ENCODE data around the gene STUM. TPM values are rescaled to one million over a fixed set of nuclear protein-coding genes. Genes with fewer than 3 reads are reported as not detected.

The STUM gene
- polyA plus RNA-seq, 1 of the 3 experiments (the other 2 are of a cell fraction), result not detected

DNA sequence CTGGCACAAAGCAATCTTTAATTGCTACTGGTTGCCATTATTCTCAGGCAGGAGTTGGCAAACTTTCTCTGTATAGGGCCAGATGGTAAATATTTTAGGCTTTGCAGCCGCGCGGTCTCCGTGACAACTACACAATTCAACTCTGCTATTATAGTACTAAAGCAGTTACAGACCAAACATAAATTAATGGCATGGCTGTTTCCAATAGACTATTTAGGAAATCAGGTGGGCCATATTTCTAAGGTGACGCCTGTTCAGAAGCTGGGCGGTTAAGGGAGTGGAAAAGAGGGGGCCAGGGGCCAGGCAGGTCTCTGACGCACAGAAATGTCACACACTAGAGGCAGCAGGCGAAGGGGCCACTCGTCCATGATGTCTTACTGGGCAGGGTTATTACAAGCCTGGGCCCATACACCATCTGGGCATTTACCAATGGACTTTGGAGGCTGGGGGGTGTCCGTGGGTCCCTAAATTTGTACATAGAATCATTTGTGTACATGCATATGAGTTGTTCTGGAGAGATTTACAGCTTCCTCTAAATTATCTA is 80.1 kb downstream of the STUM start:
- ChIA-PET POLR2A (no interaction called here), CTCF (interaction anchor here (1.0 to 2.7 kb wide), 2 partner anchors 199 to 204 kb away, joined by 4 to 11 read pairs; no protein-coding TSS in a partner anchor)
- no peaks in the 10 kb centered on the region for H3K27me3 ChIP-seq (ENCODE audit: insufficient read depth)
- no peak for DNase-seq
- no peak overlapping the region for H3K9ac ChIP-seq
- no peaks in the 10 kb centered on the region for H3F3A ChIP-seq (replicated peaks; ENCODE audit: insufficient read depth)
- TF ChIP-seq GABPA (IDR thresholded peaks at IDR 0.05; ENCODE audit: low read depth) (no peak), FOXM1 (IDR thresholded peaks at IDR 0.05; ENCODE audit: low read depth) (no peak), RXRA (IDR thresholded peaks at IDR 0.05; ENCODE audit: borderline replicate concordance, low read depth) (no peak), SIN3A (IDR thresholded peaks at IDR 0.05; ENCODE audit: borderline replicate concordance, low read depth, low read length) (no peak), MXI1 (IDR thresholded peaks at IDR 0.05; ENCODE audit: low read depth, low read length) (no peak), TCF12 (IDR thresholded peaks at IDR 0.05) (no peak), ELF1 (IDR thresholded peaks at IDR 0.05) (no peak), SMC3 (IDR thresholded peaks at IDR 0.05; ENCODE audit: low read depth, low read length) (no peak), GATA2 (CRISPR knock-in tag; IDR thresholded peaks at IDR 0.05) (no peak)
- TF ChIP-seq, protein P1, sequence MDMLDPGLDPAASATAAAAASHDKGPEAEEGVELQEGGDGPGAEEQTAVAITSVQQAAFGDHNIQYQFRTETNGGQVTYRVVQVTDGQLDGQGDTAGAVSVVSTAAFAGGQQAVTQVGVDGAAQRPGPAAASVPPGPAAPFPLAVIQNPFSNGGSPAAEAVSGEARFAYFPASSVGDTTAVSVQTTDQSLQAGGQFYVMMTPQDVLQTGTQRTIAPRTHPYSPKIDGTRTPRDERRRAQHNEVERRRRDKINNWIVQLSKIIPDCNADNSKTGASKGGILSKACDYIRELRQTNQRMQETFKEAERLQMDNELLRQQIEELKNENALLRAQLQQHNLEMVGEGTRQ (IDR thresholded peaks at IDR 0.05; ENCODE audit: borderline replicate concordance, low read depth, low read length), result no peak
- TF ChIP-seq, protein P2, sequence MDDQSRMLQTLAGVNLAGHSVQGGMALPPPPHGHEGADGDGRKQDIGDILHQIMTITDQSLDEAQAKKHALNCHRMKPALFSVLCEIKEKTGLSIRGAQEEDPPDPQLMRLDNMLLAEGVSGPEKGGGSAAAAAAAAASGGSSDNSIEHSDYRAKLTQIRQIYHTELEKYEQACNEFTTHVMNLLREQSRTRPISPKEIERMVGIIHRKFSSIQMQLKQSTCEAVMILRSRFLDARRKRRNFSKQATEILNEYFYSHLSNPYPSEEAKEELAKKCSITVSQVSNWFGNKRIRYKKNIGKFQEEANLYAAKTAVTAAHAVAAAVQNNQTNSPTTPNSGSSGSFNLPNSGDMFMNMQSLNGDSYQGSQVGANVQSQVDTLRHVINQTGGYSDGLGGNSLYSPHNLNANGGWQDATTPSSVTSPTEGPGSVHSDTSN (IDR thresholded peaks at IDR 0.05), result no peak
- TF ChIP-seq, protein P3, sequence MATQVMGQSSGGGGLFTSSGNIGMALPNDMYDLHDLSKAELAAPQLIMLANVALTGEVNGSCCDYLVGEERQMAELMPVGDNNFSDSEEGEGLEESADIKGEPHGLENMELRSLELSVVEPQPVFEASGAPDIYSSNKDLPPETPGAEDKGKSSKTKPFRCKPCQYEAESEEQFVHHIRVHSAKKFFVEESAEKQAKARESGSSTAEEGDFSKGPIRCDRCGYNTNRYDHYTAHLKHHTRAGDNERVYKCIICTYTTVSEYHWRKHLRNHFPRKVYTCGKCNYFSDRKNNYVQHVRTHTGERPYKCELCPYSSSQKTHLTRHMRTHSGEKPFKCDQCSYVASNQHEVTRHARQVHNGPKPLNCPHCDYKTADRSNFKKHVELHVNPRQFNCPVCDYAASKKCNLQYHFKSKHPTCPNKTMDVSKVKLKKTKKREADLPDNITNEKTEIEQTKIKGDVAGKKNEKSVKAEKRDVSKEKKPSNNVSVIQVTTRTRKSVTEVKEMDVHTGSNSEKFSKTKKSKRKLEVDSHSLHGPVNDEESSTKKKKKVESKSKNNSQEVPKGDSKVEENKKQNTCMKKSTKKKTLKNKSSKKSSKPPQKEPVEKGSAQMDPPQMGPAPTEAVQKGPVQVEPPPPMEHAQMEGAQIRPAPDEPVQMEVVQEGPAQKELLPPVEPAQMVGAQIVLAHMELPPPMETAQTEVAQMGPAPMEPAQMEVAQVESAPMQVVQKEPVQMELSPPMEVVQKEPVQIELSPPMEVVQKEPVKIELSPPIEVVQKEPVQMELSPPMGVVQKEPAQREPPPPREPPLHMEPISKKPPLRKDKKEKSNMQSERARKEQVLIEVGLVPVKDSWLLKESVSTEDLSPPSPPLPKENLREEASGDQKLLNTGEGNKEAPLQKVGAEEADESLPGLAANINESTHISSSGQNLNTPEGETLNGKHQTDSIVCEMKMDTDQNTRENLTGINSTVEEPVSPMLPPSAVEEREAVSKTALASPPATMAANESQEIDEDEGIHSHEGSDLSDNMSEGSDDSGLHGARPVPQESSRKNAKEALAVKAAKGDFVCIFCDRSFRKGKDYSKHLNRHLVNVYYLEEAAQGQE (IDR thresholded peaks at IDR 0.05; ENCODE audit: low read depth, low read length), result no peak
- no peaks in the 10 kb centered on the region; a peak in 1 of 4 replicates for H3K4me1 ChIP-seq (ENCODE audit: control insufficient read depth in 1 of 2, insufficient read depth in 2 of 2, low read depth in 1 of 2, low read length in 1 of 2)
- no peaks in the 10 kb centered on the region for H4K20me1 ChIP-seq (ENCODE audit: insufficient read depth)
- H3K27ac ChIP-seq (ENCODE audit: low read depth in 2 of 2, low read length in 1 of 2), result no peak overlapping the region
- no peak overlapping the region for H3K4me2 ChIP-seq
- 80% methylated on average over 10 of the region's 10 CpGs for WGBS (ENCODE audit: low lambda C conversion rate)
- no peak overlapping the region for H3K4me3 ChIP-seq (ENCODE audit: low read depth in 2 of 2, low read length in 1 of 2)
- no peaks in the 10 kb centered on the region for H3K9me3 ChIP-seq
- no peaks in the 10 kb centered on the region for H3K9me2 ChIP-seq
- no peaks in the 10 kb centered on the region for H3K79me2 ChIP-seq (ENCODE audit: insufficient read depth)
- H2AFZ ChIP-seq (ENCODE audit: low read depth), result no peak overlapping the region
- no peaks in the 10 kb centered on the region for H3K36me3 ChIP-seq (replicated peaks in 1 of 2; ENCODE audit: control insufficient read depth in 1 of 2, insufficient read depth in 2 of 2, low read length in 1 of 2)
